AG08396 (cell line): ENCODE results near the gene KIAA1614.

ENCODE experiments used
- DNase-seq: peaks from one replicate; pipeline ENCODE4 v3.0.0; 2012; ENCODE audit warnings: low spot score, mixed read lengths

KIAA1614 gene, protein sequence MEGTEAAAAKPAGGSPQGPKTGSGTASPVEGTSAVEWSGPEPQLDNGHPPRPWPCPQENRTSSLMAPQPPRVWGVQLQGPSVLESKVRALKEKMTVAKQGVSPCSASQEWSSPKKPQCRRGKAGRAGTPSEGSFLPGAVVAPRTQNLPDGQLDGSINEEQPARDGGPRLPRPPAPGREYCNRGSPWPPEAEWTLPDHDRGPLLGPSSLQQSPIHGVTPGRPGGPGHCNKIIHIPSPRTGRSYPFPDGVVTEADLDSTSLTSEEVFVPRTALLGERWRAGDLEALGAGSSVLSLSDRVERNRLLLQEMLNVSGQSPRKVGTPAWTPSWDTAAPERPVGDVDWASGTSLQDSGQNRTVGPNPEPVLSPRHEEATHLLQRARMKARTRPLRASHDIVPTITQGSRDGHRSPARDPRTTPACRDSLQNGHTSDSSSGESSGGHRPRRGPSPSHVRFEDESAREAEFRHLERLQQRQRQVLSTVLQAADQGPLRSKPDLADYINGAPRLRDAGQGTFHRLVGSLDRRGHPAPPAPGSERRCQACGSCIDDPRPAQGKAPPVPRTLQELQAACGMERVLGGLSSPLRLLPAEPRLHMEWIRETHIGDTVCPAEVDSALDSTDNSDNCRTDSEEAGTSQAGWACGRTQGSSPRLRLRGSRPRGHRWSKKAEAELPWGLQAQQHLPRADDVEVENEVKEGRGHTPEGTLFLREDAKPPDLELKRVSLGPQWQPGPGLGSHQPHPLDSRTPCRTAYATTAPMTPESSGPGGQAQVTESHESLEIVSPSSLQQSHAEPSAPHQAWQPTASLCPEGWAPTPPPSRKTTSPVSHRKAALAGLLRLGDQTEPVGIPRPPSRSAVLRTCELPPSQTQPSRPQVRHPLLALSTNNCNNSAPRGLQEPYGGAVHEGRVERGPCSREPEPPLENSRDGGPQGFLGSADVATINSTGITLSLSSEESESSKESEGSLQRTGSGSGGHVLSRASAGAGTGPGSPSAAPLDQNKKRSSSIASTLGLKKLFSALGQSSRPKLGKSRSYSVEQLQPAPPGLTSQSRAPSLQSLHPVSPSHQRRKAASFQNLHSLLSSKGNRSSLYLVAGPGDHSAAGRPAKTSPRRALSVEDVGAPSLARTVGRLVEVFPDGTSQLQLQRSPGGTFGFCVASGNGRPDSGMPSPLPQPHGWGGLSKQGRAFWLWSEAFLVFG

DNA sequence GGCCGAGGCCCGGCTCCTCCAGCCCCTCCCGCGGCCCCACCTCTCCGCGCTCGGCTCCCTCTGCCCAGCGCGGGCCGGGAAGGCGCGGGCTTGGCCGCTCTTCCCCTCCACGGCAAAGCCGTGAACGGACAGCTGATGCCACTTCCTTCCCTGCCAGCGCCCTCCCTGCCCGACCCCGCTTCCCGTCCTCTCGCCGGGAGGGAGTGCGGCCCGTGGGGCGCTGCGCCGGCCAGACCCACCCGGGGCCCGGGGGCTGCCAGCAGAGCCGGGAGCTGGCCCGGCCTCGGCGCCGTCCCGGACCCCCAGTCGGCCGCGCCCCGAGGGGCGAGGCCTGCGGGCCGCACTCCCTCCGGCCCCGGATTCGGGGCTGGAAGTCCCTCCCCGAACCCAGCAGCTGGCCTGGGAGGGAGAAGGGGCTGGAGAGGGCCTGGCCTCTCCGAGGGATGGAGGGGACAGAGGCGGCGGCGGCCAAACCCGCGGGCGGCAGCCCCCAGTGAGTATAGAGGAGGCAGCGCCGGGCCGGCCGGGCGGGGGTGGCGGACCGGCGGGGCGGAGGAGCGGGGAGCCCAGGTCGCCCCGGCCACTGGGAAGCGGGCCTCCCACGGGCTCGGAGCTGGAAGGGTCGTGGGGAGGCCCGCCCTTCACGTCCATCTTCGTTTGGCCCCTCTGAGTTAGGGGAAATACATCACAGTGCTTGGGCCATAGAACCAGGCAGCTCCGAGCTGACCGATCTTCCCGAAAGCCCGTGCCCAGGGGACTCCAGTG, at the start of gene KIAA1614:
TSS of gene KIAA1614 (plus strand) at position 97 of the 765 bp plus-strand sequence. CDS start at position 444, 347 bp downstream.
- DNase-seq = peak; percentile 86

DNA sequence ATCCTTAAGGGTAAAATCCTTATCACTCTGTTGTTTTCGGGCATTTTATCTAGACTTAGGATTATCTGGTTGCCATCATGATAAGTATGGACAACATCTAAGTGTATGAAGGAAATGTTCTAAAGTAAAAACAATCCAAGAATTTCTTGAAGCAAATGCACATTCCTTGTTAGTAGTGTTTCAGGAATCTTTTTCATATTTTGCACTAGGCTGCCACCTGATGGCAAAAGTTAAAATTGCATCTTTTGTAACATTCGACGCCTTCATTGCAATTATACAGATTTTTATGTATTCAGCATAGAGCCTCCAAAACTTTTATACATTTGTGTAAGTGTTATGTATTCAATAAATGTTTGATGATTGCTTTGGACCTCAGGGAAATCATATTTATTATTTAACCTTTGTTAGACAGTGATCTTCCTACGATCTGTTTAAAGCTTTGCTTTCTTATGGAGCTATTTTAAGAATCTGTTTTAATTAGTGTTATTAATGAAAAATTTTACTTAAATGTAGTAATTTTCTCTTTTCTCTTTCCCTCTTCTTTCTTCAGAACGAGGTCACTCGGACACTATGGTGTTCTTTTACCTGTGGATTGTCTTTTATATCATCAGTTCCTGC, 49.4 kb upstream of the KIAA1614 start:
- peak; percentile 45 for DNase-seq

DNA sequence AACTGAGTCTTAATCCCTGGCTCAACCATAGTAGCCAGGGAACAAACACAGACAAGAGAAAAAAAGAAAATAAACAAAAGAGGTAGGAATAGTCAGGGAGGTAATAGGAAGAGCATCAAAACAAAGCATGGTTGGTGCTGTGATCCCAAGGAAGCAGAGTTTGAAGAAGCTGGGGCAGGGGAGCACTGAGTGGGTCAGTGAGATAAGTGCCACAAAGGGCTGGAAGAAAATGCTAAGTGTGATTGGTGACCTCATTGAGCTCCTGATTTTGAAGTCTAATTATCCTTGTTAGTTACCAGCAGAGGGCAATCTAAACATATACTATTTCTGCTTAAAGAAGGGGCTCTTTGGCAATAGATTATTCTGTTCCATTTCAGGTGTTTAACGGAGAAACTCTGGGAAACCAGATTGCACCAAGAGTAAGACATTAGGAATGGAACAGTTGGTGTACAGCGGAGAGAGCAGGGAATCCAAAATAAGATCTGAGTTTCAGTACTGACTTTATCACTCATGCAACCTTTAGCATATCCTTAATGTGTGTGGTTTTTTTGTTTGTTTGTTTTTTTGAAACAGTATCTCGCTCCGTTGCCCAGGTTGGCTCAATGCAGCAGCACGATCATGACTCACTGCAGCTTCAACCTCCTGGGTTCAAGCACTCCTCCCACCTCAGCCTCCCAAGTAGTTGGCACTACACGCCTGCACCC, 30.7 kb upstream of the KIAA1614 start:
- peak; percentile 57 for DNase-seq

DNA sequence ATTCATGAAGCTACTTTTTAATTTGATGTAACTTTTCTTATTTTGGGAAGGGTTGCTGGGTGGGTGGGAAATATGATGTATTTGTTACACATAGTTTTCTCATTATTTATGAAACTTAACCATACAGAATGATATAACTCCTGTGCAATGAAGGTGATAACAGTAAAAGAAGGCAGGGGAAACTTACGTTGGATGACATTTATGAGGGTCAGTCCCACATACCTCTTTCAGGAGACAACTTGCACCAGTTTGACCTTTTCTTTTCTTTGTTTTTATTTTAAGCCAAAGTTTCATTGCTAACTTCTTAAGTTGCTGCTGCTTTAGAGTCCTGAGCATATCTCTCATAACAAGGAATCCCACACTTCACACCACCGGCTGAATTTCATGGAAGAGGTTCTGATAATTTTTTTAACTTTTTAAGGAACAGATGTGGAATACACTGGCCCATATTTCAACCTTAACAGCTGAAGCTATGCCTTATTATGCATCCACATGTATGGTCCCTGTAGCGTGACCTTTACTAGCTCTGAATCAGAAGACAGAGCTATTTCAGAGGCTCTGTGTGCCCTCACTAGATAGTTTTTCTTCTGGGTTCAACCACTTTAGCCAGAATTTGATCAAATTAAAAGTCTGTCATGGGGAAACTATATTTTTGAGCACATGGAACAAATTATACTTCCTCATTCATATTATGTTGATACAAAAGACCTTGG, 28.0 kb upstream of the KIAA1614 start:
- DNase-seq = no peak

DNA sequence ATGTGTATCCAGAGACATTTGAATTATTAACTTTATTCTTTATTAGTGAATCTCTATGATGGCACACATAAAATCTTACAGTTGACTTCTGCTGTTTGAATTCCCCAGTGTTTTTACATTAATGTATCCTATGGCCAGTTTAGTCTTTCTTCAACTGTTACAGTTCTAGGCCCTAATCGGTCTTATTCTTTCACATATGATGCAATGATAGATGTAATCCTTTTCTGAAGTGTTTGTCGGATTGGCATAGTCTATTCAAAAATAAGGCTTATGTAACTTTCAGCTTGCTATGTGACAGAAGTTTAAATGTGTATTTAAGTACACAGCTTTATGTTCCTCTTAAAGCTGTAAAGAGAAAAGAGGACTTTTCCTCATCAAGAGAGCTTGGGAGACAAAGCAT, 26.4 kb upstream of the KIAA1614 start:
- no peak for DNase-seq

DNA sequence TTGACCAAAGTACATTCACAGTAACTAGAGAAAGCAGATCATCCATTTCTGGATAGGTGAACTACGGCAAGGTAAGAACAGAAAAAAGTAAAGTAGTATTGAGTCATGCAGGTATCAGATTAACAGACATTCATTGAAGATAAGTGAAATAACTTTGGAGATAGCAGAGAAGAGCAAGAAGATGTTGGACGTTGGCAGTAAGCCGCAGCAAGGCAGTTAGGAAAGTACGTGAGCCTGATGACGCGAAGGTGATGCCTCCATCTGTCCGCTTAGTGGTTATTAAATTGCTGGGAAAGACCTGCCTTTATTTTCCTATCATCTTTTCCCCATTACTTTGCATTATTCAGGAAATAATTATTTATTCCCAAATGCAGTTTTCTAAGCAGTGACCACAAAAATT, 24.9 kb upstream of the KIAA1614 start:
- DNase-seq = no peak

DNA sequence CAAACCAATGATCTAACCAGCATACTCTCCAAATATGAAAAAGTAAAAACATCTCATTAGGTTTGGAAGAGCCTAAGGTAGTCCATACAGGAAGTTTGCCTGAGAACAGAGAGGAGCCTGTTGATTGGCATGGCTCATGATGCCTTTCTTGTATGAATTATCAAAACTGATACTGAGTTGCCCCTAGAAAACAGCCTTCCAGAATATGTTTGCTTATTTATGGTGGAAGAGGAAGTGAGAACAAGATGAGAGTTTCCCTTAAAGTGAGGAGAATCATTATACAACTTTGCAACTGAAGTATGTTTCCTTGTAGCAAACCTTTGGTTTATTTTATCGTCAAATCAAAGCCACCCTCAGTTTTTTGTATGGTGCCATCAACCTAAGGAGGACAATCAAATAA, 23.8 kb upstream of the KIAA1614 start:
- no peak for DNase-seq

DNA sequence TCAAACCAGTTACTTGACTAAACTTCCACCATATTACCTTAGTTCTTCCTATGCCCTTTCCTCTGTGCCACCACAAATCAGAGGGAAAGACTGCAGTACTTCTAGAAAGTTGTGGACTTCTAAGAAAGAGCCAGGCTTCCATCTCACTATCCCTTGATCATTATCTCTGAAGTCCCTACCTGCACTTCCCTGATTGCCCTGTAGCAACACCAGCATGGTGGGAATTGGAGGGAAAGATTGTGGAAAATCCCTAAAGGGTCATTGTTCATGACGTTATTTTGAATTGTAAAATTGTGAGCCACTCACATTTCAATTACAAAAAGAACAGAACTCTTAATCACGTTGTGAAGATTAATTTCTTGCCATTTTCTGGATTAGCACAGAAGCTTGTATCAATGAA, 23.4 kb upstream of the KIAA1614 start:
- no peak for DNase-seq

DNA sequence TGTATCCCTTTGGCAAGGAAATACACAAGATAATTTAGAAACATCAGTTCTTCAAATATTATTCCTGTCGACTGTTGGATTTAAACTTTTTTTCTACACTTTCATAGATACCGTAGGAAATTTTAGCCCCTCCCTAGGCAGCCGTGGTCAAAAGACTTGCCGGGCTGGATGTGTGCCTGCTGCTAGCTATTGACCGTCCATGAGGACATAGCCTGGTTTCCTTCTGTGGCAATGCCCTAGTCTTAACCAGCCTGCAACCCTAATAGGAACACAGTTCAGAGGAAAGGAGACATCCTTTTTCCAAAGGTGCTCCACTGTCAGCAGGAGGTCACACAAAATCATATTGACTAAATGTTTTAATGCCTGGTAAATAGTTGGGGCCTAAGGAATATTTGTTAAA, 20.4 kb upstream of the KIAA1614 start:
- no peak for DNase-seq

DNA sequence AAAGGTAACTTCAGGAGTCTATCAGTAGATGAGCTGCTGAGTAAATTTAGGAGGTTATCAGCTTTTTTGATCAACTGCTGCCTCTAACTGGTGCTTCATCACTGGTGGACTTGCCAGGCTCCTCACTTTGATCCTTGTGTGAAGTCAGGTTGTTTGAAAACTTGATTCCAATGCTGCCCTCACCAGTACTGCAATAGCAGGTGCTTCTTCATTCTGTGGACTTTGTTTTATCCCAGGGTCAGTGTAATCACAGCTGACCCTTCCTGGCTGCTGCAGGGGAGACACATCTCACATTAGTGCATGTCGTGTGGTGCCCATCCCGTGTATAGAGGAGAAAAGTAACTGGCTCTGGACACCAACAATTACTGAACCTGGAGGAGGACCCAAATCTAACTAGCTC, 20.0 kb upstream of the KIAA1614 start:
- no peak for DNase-seq

DNA sequence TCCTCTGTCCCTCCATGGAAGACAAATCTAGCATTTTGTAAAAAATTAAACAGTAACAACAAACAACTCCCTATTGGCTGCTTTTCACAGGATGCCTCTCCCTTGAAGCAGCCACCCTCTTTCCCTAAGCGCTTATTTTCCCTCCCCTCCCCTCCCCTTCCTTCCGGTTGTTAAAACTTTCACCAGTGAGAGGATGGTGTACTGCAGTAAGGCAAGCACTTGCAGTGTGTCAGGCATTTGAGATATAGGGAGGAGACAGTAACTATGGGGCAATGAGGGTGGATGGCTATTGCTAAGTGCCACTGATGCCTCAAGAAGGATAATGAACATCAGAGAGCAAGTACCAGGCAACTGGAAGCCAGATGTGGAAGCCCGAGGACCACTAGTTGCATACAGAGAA, 19.1 kb upstream of the KIAA1614 start:
- no peak for DNase-seq

DNA sequence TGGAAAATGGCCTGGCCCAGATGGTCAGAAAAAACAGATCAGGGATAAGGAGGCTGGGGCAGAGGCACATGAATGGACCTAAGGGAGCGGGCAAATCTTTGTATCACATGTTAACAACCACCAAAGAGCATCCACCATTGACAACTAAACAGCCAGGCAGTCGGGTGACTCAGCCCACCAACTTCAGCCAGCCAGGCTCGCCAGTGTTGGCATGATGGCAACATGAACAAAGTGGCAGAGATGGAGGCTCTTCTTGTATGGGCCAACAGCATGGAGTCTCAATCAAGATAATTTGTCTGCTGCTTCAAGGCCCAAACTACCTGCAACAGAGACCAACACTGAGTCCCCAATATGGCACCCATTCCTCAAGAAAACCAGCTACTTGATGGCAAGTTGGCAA, 16.5 kb upstream of the KIAA1614 start:
- no peak for DNase-seq

DNA sequence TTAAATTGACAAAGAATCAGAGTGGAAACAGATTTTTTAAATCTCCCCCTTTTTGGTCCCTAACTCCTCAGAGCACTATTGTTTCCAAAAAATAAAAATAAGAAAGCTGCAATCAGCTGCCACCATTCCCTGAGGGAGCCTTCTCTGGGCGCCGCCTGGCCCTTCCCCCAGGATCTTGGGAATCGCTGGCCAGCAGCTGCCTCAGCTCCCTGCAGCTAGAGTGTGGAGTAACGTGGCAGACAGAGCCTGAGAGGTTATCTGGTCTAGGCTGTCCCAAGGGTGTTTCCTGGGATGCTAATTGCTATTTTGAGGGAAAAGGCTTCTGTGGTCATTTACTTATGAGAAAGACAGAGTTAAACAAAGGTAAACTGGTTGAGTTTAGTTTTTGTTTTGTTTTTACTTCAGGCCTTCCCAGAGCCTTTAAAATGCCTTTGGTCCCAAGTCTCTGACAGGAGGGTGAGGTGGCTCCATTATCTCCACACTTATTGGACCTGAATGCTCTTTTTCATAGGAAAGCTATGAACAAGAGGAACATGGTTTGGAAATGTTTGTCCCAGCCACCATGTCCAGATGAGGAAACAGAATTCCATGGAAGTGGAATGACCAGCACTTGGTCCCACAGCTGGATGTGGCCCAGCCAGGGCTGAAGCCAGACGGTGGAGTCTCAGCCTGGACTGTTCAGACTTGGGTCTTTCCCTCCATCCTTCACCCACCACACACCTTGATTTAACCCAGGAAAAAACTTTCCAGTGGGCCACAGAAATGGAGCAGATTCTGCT, 14.1 kb upstream of the KIAA1614 start:
- DNase-seq = no peak

DNA sequence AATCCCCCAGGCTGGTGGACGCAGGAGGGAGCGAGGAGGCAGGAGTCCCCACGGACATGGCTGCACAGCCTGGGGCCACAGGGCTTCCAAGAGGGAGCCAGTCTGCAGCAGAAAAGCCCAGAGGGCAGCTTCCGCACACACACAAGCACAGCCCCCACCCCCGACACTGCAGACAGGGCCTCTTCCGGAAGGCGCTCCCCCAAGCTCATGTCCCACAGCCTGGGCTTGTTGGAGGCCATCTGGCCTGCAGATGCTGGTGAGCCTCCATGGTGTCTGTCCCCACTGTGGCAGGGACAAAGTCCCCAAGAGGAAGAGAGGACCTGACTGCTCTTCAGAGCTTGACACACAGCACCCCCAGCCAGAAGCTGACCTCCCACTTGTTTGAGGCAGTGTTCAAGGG, 13.4 kb upstream of the KIAA1614 start:
- no peak for DNase-seq

DNA sequence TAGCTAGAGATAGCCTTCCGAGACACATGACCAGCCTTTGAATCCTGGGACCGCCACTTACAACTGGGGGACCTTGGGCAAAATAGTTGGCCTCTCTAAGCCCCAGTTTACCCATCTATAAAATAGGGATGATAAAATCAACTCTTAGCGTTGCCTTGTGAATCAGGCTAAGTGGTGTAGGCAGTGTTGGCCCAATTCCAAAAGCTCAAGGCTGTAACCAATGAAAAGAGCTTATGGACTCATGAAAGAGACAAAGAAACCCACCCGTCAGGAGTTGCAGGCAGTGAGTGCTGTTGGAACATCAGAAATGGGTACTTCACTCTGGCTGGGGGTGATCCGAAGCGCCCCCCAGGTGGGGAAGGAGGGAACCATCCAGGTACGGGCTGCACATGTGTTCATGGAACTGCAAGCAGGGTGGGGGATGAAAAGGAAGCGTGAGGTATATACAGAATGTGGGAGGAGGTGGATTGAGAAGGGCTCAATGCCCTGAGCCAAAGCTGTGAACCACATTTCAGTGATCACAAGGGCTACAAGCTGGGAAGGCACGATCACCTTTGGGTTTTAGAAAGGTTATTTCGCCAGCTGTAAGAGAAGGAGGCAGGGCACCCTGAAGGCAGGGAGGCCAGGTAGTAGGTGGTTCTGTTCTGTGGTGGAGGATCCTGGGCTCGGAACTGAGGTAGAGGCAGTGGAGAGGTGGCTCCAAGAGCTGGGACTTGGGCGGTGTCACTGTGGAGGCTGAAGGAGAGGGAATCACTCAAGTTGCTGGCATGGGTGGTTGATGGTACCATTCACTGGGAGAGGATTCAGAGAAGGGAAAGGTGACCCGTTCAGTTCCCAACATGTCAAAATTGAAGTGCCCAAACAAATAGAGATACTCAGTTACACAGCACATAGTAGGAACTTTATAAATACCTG, 11.4 kb upstream of the KIAA1614 start:
- no peak for DNase-seq

DNA sequence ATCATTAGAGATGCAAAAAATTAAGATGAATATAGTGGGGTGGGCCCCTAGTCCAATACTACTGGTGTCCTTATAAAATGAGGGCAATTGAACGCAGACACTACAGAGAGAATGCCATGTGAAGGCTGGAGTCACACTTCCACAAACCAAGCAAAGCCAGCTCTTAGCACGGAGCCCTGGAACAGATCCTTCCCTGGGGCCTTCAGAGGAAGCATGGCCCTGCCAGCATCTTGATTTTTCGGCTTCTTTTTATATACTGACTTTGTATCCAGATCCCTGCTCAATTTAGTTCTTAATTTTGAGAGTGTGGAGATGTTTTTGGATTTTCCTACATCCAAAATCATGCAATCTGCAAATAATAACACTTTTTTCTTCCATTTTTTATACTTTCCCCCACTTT, 10.2 kb upstream of the KIAA1614 start:
- DNase-seq = no peak

DNA sequence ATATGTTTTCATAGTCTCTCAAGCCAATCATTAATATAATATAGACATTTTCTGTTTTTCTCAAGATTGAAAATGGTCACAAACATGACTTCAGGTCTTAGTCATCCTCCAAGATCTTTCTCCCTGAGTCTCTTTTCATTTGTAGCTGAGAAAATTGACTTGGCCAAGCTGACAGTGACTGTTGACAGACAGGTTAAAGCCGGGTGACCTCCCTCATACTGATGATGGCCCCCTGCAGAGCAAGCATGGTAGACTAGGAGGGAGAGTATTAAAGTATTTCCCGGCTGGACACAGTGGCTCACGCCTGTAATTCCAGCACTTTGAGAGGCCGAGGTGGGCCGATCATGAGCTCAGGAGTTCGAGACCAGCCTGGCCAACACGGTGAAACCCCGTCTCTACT, 6.8 kb upstream of the KIAA1614 start:
- no peak for DNase-seq

DNA sequence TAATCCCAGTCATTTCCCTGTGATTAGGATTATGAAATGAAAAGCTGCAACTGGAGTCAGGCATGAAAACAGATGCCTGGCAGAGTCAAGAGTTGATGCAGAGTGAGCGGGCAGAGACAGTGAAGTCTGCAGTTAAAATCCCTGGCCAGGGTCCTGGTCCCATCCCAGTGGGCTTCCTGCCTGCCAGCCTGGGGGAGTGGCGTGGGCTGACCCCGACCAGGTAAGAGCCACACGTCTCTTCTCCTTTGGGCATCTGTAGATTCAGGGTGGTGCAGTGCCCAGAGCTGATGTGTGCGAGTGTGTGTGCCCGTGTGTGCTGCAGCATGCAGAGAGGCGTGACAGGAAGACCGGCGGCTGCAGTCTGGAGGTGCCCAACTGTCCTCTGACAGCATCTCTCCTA, 6.2 kb upstream of the KIAA1614 start:
- no peak for DNase-seq
